Erythroblast (primary cell): ENCODE measurements around the gene DISC1.

ENCODE experiments used
- GATA1 ChIP-seq: IDR thresholded peaks from 2 replicates; pipeline ENCODE4 v1.6.1; 2011; ENCODE audit warnings: low read depth, mild to moderate bottlenecking, control low read depth, low read length, moderate library complexity
- POLR2A ChIP-seq: IDR thresholded peaks from 2 replicates; pipeline ENCODE4 v1.6.1; 2011; ENCODE audit warnings: mild to moderate bottlenecking, low read length

DNA sequence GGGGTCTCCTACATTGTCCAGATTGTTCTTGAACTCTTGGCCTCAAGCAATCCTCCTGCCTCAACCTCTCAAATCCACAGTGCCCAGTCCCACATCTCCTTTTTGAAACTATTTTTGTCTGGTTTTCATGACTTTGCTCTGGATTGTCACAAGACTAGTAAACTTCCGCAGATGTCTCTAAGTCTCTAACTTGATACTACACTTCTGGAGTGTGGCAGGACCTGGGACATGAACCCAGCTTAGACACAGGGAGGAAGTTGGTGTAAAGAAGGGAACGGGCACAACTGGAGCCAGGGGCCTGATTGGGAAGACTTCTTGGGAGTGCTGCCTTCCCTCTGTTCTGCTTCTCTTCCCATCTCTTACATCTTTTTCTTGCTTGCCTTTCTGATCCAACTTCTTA lies 16.2 kb upstream of the DISC1 start:
- TF ChIP-seq POLR2A (no peak), GATA1 (no peak)
